ENCODE measurements around the gene SAMD1. TPM values are rescaled to one million over a fixed set of nuclear protein-coding genes. Genes with fewer than 3 reads are reported as not detected.

The SAMD1 gene
- polyA plus RNA-seq, 2 of the 4 experiments (the other 2 are of a cell fraction) = 8.4 to 28.9 TPM

DNA sequence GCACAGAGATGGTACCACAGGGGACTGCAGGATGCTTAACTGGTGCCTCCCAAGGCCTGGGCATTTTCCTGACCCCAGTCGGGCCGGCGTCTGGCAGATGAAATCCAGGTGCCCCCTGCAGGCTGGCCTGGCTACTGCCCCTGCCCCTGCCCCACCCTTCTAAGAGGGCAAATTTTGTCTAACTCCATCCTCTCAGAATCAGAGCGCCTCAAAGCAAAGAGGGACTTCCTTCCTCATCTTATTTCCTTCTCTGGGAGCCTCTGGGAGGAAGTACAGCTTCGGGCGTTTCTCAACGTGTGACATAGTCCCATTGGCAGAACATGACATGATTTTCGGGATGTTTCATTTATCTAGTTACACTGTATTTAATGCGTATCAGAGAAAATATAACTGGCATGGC is 24.3 kb upstream of the SAMD1 start:
- CTCF ChIA-PET = interaction anchor here (0.8 to 4.2 kb wide), 16 partner anchors 8 to 333 kb away, joined by 3 to 25 read pairs (median 4); partner anchors contain the start of genes ASF1B, MISP3 and NANOS3
- POLR2A ChIA-PET = interaction anchor here (0.5 kb wide), 1 partner anchor 383 kb away, joined by 3 read pairs; no protein-coding TSS in a partner anchor

DNA sequence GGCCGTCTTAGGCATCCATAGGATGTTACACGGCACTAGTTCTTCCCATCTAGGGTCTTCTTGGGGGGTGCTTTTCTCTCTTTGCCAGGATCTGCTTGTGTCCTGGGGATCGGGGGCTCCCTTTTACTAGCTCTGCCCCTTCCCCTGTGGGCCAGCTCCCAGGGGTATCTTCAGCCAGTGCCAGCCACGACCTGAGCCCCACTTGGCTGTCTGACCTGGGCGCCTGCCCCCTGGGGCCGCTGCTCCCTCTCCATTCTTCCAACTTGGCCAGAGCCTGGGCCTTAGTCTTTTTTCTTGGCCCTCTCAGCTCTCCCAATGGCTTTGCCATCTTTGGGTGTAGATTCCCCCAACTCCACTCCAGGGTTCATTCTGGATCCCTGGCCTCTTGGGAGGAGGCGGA is 23.9 kb upstream of the SAMD1 start:
- ChIA-PET POLR2A (interaction anchor here (0.5 kb wide), 1 partner anchor 383 kb away, joined by 3 read pairs; no protein-coding TSS in a partner anchor), CTCF (interaction anchor here (0.8 to 4.2 kb wide), 16 partner anchors 9 to 332 kb away, joined by 3 to 25 read pairs (median 4); partner anchors contain the start of genes ASF1B, MISP3 and NANOS3)
- 89% methylated on average over 6 of the region's 7 CpGs for WGBS (ENCODE audit: missing lambda C conversion rate)
- no peak for DNase-seq (ENCODE audit: low read depth in 1 of 2, low spot score in 1 of 2)
- Histone ChIP-seq H3K4me1 (peaks cover 31% of the 10 kb centered on the region), H3K4me3 (no peak overlapping the region), H3K27ac (0 out of 6 replicates have a peak overlapping the region, but pooled peaks of 1 of the 2 experiments have one; percentile 23), H3K4me2 (no peak overlapping the region), H3K9me3 (no peaks in the 10 kb centered on the region)
- no peak for ATAC-seq
- TF ChIP-seq GATA3 (IDR thresholded peaks at IDR 0.05; ENCODE audit: borderline replicate concordance) = no peak
- TF ChIP-seq MYC (IDR thresholded peaks at IDR 0.05; ENCODE audit: borderline replicate concordance, low read length) = no peak
- TF ChIP-seq RAD21 (conservative IDR thresholded peaks at IDR 0.05 in 1 of 2, IDR thresholded peaks at IDR 0.05 in 1 of 2) = no peak
- TF ChIP-seq POLR2AphosphoS2 (conservative IDR thresholded peaks at IDR 0.05; ENCODE audit: low read length) = no peak
- TF ChIP-seq ZC3H11A (IDR thresholded peaks at IDR 0.05) = no peak
- no peak for TF ChIP-seq NFE2L2 (conservative IDR thresholded peaks at IDR 0.05; ENCODE audit: low read length)
- no peak for TF ChIP-seq HDAC2 (IDR thresholded peaks at IDR 0.05)
- no peak for TF ChIP-seq EHMT2 (IDR thresholded peaks at IDR 0.05; ENCODE audit: low read depth)
- TF ChIP-seq FOXS1 (CRISPR knock-in tag; IDR thresholded peaks at IDR 0.05) = no peak
- no peak for TF ChIP-seq ZSCAN20 (CRISPR knock-in tag; IDR thresholded peaks at IDR 0.05)
- no peak for TF ChIP-seq HOXB5 (CRISPR knock-in tag; IDR thresholded peaks at IDR 0.05)
- TF ChIP-seq NPAS2 (CRISPR knock-in tag; IDR thresholded peaks at IDR 0.05; ENCODE audit: borderline replicate concordance) = no peak
- no peak for TF ChIP-seq CBX2 (IDR thresholded peaks at IDR 0.05; ENCODE audit: borderline replicate concordance, low read depth)
- TF ChIP-seq HES2 (IDR thresholded peaks at IDR 0.05) = no peak
- no peak for TF ChIP-seq PBX3 (IDR thresholded peaks at IDR 0.05)
- no peak for TF ChIP-seq JUNB (IDR thresholded peaks at IDR 0.05)
- no peak for TF ChIP-seq RNF2 (IDR thresholded peaks at IDR 0.05; ENCODE audit: borderline replicate concordance, low read depth)
- TF ChIP-seq NR3C1 (IDR thresholded peaks at IDR 0.05) = no peak
- no peak for TF ChIP-seq RCOR1 (IDR thresholded peaks at IDR 0.05; ENCODE audit: low read depth, low read length)
- FAIRE-seq = no peak

More for the DNA sequence above, 24.3 kb upstream of the SAMD1 start:
- Histone ChIP-seq H3K27ac (0 out of 6 replicates have a peak overlapping the region, but pooled peaks of 1 of the 2 experiments have one; percentile 23), H3K4me1 (peaks cover 31% of the 10 kb centered on the region), H3K9me3 (no peaks in the 10 kb centered on the region), H3K4me2 (no peak overlapping the region), H3K4me3 (no peak overlapping the region)
- WGBS (ENCODE audit: missing lambda C conversion rate) = 34% methylated on average over 9 of the region's 9 CpGs
- DNase-seq (ENCODE audit: low read depth in 1 of 2, low spot score in 1 of 2) (peak; percentile 48 to 60), ATAC-seq (peak in 1 of 2 experiments; percentile 31; a peak in 3 of 6 replicates), FAIRE-seq (no peak)
- TF ChIP-seq EHF (CRISPR knock-in tag; IDR thresholded peaks at IDR 0.05) = no peak
- 0 out of 3 replicates have a peak, but pooled peaks have one; percentile 26 for TF ChIP-seq SMC3 (IDR thresholded peaks at IDR 0.05)
- TF ChIP-seq KDM1A (IDR thresholded peaks at IDR 0.05; ENCODE audit: low read depth) = no peak
- peak; percentile 42 for TF ChIP-seq CTCF (IDR thresholded peaks at IDR 0.05)
- no peak for TF ChIP-seq BCL3 (IDR thresholded peaks at IDR 0.05)
- TF ChIP-seq, protein P1, sequence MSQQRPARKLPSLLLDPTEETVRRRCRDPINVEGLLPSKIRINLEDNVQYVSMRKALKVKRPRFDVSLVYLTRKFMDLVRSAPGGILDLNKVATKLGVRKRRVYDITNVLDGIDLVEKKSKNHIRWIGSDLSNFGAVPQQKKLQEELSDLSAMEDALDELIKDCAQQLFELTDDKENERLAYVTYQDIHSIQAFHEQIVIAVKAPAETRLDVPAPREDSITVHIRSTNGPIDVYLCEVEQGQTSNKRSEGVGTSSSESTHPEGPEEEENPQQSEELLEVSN (IDR thresholded peaks at IDR 0.05; ENCODE audit: borderline replicate concordance, low read depth) = no peak
- no peak for TF ChIP-seq MAFK (IDR thresholded peaks at IDR 0.05; ENCODE audit: partially characterized antibody)
- no peak for TF ChIP-seq NPAS2 (CRISPR knock-in tag; IDR thresholded peaks at IDR 0.05; ENCODE audit: borderline replicate concordance)
- TF ChIP-seq RAD21 (conservative IDR thresholded peaks at IDR 0.05 in 1 of 2, IDR thresholded peaks at IDR 0.05 in 1 of 2) = peak; percentile 37 to 52
- no peak for TF ChIP-seq ZFP36 (IDR thresholded peaks at IDR 0.05; ENCODE audit: borderline replicate concordance, partially characterized antibody)
- TF ChIP-seq RNF2 (IDR thresholded peaks at IDR 0.05; ENCODE audit: borderline replicate concordance, low read depth) = no peak
